Left lung (tissue), 10 donors: ENCODE measurements around the gene TRAP1. TPM values are rescaled to one million over a fixed set of nuclear protein-coding genes. Genes with fewer than 3 reads are reported as not detected.

Source experiments
- ATAC-seq: fragments of 200-7000 bp; cut with Tn5 transposase; one replicate; pipeline ENCODE4 v1.9.1; 2020; ENCODE audit warnings: moderate library complexity
- DNase-seq, 4 donors: peaks; one replicate each; pipeline ENCODE4 v3.0.0-alpha.2; 2013 to 2020
- H3K27ac ChIP-seq, 2 donors: fragments of 200-600 bp; sonication (generic) in 1 of 2; one replicate each; pipeline versions ENCODE4 v1.5.0 to v1.8.0; 2020 to 2021
- H3K27me3 ChIP-seq, 2 donors: fragments of 200-600 bp; sonication (generic) in 1 of 2; one replicate each; pipeline versions ENCODE4 v1.5.0 to v1.8.0; 2020 to 2021
- H3K36me3 ChIP-seq, 2 donors: fragments of 200-600 bp; sonication (generic) in 1 of 2; one replicate each; pipeline versions ENCODE4 v1.5.0 to v1.8.0; 2020 to 2021
- H3K4me1 ChIP-seq, 2 donors: fragments of 200-600 bp; one replicate each; pipeline ENCODE4 v1.8.0; 2021
- H3K4me3 ChIP-seq, 2 donors: fragments of 200-600 bp; sonication (generic) in 1 of 2; one replicate each; pipeline versions ENCODE4 v1.5.0 to v1.8.0; 2020 to 2021; ENCODE audit warnings: mild to moderate bottlenecking in 1 of 2
- H3K9me3 ChIP-seq, 2 donors: fragments of 200-600 bp; sonication (generic) in 1 of 2; one replicate each; pipeline versions ENCODE4 v1.5.0 to v1.8.0; 2020 to 2021
- intact Hi-C, 2 donors: fragments of 100-400 bp; cut with DNase I; formaldehyde crosslinking; loops; one replicate each; pipeline versions ENCODE4 v1.11.2 to v1.14.2; 2022
- polyA plus RNA-seq, 6 donors: library from polyadenylated mRNA; unstranded; fragments of 120-200 nt; gene quantifications; one replicate each; pipeline ENCODE4 v1.2.1, GENCODE V29; 2013; ENCODE audit not compliant: insufficient read length in 6 of 6
- total RNA-seq, 2 donors: library from RNA; stranded (reverse); fragmentation: NEBNext Ultra II Directional; extraction: Animal tissue kit (Norgen Biotek cat#: 25700); gene quantifications; one replicate each; pipeline ENCODE4 v1.2.1, GENCODE V29; 2021
- TF ChIP-seq, protein P1 (sequence below), 2 donors: fragments of 200-600 bp; sonication (generic) in 1 of 2; IDR thresholded peaks; one replicate each; pipeline versions ENCODE4 v1.5.0 to v1.8.0; 2021; ENCODE audit warnings: antibody characterized with exemption in 2 of 2
- donor health status: DM: no; HTN: yes; CAD: no.
- donor health status: DM: no; HTN: no; CAD: no.

Gene TRAP1
- total and polyA plus RNA-seq, 8 donors: 49.1 to 100 (median 82.7) TPM

DNA sequence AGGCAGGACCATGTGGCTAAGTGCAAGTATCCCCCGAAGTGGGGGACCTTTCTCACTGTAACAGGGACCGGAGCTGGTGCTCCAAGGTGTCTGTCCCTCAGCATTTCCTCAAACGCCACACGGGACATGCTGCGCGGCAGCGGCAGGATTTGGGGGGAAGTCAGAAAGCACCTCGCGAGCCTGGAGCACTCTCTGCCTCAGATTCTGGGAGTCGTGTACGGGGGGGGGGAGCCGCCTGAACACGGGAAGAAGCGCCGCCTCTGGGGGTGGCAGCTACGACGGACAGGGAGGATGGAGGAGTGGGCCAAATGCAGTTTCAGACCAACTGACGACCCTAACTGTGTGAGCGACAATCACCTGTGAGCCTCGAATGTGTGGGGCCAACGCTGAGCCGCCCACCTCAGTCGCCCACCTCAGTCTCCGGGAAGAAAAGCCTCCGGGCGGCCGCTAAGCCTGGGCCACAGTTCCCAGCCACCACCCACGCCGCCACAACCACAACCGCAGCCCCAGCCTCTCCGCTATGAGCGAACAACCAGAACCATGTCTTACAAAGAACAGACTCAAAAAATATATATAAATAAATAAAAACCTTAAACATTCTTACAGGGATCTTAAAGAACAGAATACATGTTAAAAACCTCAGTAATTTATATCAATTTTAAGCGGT is 8.8 kb upstream of the TRAP1 start:
- TF ChIP-seq, protein P1, sequence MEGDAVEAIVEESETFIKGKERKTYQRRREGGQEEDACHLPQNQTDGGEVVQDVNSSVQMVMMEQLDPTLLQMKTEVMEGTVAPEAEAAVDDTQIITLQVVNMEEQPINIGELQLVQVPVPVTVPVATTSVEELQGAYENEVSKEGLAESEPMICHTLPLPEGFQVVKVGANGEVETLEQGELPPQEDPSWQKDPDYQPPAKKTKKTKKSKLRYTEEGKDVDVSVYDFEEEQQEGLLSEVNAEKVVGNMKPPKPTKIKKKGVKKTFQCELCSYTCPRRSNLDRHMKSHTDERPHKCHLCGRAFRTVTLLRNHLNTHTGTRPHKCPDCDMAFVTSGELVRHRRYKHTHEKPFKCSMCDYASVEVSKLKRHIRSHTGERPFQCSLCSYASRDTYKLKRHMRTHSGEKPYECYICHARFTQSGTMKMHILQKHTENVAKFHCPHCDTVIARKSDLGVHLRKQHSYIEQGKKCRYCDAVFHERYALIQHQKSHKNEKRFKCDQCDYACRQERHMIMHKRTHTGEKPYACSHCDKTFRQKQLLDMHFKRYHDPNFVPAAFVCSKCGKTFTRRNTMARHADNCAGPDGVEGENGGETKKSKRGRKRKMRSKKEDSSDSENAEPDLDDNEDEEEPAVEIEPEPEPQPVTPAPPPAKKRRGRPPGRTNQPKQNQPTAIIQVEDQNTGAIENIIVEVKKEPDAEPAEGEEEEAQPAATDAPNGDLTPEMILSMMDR (IDR thresholded peaks at IDR 0.05): no peak
- intact Hi-C loops: no loop called here
- H3K9me3 ChIP-seq: no peaks in the 10 kb centered on the region
- DNase-seq (no peak), ATAC-seq (no peak)
- H3K27me3 ChIP-seq: no peaks in the 10 kb centered on the region
- H3K4me1 ChIP-seq: no peaks in the 10 kb centered on the region
- H3K4me3 ChIP-seq: no peak overlapping the region
- H3K27ac ChIP-seq: no peak overlapping the region
- peaks cover 0 to 51% of the 10 kb centered on the region in 2 donors for H3K36me3 ChIP-seq

DNA sequence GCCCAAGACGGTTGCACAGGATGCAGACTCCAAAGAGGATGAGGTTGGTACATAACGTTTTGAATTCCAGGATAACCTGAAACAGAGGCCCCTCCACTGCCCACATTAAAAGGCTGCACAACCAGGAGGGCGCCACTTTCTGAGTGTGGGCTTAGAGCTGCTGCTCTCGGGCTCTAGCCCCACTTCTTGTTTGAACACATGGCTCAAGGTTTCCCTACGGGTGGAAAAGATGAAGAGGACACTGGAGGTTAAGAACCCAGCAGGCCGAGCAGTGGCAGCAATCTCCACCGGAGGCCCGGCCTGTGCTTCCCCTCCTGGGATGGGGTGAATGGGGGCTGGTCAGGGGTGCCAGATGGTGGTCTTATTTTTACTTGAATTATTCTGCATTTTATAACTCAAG is 8.0 kb upstream of the TRAP1 start:
- no peaks in the 10 kb centered on the region for H3K27me3 ChIP-seq
- no peaks in the 10 kb centered on the region for H3K9me3 ChIP-seq
- no peaks in the 10 kb centered on the region for H3K4me1 ChIP-seq
- no peak for ATAC-seq
- no peak overlapping the region for H3K27ac ChIP-seq
- intact Hi-C loops: no loop called here
- TF ChIP-seq, protein P1 (IDR thresholded peaks at IDR 0.05): no peak
- DNase-seq: no peak
- peaks cover 0 to 42% of the 10 kb centered on the region in 2 donors for H3K36me3 ChIP-seq
- H3K4me3 ChIP-seq: no peak overlapping the region

DNA sequence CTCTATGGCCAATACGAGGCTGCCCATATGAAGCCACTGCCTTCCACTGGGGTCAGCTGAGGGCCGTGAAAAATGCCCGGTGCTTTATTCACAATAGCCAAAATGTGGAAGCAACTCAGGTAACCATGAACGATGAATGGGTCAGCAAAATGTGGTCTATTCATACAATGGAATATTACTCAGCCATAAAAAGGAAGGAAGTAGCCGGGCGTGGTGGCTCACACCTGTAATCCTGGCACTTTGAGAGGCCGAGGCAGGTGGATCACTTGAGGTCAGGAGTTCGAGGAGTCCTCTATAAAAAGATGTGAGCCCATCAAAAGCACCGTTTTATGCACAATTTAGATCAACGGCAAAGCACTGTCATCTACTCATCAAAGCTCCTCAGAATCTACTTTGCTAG is 5.2 kb upstream of the TRAP1 start:
- TF ChIP-seq, protein P1 (IDR thresholded peaks at IDR 0.05): no peak
- Histone ChIP-seq H3K4me3 (no peak overlapping the region), H3K36me3 (peaks cover 0 to 14% of the 10 kb centered on the region in 2 donors), H3K9me3 (no peaks in the 10 kb centered on the region), H3K27me3 (no peaks in the 10 kb centered on the region), H3K27ac (no peak overlapping the region), H3K4me1 (peaks cover 5 to 7% of the 10 kb centered on the region in 2 donors)
- no peak for DNase-seq
- no peak for ATAC-seq
- intact Hi-C loops: no loop called here

DNA sequence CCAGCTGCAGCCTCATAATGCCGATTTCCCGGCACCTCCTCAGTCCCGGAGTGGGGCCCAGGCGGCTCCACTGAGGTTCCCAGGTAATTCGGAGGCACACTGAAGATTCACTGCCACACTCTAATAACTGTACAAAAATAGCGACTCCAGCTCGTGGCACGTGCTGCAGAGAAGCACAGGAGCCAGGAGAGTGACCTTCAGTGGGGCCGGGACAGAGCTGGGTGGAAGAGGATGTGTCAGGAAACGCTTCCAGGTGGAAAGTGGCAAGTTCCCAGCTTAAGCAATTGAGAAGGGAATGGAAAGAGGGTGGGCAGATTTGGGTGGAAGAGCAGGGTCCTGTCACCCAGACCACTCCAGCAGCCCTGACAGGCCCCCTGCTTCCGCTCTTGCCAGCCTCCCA is 3.1 kb upstream of the TRAP1 start:
- no peak for ATAC-seq
- peaks cover 10 to 24% of the 10 kb centered on the region in 2 donors for H3K4me1 ChIP-seq
- H3K36me3 ChIP-seq: no peaks in the 10 kb centered on the region
- DNase-seq: no peak
- H3K27me3 ChIP-seq: no peaks in the 10 kb centered on the region
- intact Hi-C loops: no loop called here
- no peaks in the 10 kb centered on the region for H3K9me3 ChIP-seq
- no peak overlapping the region for H3K27ac ChIP-seq
- TF ChIP-seq, protein P1 (IDR thresholded peaks at IDR 0.05): no peak
- H3K4me3 ChIP-seq: no peak overlapping the region

DNA sequence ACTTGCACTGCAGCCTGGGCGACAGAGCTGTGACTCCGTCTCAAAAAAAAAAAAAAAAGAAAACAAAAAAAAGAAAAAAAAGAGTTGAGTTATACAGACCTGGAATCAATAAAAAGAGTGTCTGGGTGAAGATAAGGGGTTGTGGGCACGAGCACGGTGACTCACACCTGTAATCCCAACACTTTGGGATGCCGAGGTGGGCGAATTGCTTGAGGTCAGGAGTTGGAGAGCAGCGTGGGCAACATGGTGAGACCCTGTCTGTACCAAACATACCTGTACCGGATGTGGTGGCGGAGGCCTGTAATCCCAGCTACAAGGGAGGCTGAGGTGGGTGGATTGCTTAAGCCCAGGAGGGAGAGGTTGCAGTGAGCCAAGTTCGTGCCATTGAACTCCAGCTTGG is 1.3 kb upstream of the TRAP1 start:
- Histone ChIP-seq H3K4me1 (peaks cover 10 to 25% of the 10 kb centered on the region in 2 donors), H3K4me3 (no peak overlapping the region), H3K27ac (no peak overlapping the region), H3K9me3 (no peaks in the 10 kb centered on the region), H3K36me3 (peaks cover 0 to 3% of the 10 kb centered on the region in 2 donors), H3K27me3 (no peaks in the 10 kb centered on the region)
- TF ChIP-seq, protein P1 (IDR thresholded peaks at IDR 0.05): no peak
- intact Hi-C loops: no loop called here
- DNase-seq (no peak), ATAC-seq (no peak)
